ENCODE results near the gene PPM1J.

PPM1J gene

DNA sequence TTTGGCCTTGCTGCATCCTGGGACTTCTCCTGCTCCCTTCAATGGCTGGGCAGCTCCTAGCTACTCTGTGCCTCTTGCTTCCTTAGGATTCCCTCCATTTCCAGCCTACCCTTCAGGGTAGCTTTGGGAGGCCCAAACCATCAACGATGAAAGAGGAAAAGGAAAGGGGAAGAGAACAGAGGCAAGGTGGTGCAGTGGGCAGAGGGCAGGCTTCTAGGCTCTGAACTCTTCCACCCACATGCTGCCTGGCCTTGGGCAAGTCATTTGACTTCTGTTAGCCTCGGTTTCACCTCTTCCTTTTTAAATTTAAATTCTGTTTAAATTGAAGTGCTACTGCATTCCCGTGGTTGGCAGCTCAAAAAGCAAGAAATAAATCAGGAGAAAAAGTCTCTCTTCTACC, 5.7 kb upstream of the PPM1J start:
- DNase-seq, result no peak

DNA sequence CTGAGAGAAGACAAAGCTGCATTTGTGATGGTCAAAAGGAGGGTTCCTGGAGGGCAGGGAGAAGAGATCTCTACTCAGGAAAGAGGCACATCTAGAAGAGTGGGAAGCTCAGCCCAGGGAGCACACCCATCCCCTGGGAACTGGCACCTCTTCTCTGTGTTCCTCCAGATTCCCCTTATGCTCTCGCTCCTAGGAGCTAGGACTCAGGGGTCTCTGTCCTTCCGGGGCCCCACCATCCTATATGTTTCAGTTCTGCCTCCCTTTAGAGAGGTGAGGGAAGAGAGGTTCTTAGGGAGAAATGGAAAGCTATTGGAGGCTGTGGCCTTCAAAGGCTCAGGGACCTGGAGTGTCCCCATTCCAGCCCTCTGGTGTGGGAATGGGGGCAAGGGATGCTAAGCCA, 4.6 kb upstream of the PPM1J start:
- DNase-seq, result no peak

DNA sequence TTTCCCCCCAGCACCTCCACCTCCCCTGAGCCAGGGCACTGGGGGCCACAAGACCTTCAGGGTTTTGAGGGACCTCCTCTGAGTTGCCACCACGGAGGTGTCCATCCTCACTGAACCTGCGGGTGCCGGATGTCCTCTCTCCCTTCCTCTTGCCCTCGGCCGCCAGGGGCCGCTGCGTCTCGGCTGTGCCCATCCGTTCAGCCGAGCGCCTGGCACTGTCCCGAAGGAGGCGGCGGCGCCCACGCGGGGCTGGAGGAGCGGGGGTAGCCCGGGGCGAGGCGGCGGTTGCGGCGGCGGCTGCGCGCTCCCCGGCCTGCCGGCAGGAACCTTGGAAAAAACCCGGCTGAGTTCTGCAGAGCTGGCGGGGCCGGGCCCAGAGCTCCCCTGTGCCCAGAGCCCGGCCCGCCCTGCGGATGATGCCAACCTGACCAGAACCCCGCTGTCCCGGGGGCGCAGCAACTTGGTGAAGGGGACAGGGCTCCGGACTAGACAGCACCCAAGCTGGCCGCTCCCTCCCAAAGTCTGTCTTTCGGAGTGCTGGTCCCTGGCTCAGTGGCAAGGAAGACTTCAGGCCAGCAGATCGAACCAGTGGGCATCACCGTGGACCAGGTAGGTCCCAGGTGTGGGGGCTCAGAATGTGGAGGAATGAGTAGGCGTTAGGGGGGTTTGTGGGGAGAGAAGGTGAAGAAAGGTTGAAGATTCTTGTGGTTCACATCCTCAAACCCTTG, 3.7 kb upstream of the PPM1J start:
- peak; percentile 49 for DNase-seq

DNA sequence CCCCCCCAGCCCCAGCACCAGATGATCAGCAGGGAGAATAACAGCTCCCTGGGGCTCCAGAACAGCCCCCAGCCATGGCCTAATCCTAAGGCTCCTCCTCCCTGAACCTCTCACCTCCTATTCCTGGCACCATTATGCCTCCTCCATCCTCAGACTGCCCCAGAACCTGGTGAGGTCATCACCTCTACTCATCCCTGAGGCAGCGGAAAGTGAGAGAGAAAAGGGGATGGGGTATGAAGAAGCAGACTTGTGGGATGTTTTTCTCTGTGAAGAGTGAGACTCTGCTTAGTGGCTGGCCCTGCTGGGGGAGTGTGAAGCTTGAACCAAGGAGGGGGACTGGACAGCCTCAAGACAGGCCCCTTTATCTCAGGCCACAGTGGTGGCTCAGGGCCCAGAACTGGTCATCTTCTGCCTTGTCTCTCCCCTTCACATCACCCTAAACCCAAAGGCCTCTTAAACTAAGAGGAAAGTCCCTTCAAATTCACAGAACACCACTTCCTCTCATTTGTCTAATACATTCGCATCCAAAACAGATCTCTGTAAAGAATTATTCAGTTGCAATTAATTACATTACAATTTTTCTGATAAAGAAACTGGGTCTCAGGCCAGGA, 2.2 kb upstream of the PPM1J start:
- DNase-seq, result no peak

DNA sequence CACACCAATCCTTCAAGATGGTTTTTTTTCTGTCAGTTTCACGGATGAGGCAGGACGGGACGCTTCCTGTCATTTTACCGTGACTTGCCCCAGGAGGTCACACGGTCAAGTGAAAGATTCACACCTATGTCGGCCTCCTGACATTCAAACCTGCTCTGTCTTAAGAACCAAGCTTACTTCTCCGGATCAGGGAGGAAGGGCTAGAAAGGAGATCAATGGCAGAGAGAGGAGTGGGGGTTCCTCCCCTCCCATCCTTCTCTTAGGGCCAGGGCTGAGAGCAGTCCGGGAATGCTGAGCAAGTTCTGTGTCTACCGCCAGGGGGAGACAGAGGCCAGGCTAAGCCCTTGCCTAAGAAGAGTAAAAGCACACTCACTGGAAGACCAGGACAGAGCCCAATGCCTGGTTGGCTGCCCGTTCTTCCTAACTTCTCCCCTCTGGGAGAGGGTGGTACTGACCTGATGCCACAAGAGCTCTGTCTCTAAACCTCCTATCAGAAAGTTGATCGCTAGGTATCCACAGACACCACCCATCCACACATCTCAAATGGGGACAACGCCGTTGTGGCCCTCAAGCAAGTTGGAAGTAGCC, 1.1 kb upstream of the PPM1J start:
- peak; percentile 76 for DNase-seq

DNA sequence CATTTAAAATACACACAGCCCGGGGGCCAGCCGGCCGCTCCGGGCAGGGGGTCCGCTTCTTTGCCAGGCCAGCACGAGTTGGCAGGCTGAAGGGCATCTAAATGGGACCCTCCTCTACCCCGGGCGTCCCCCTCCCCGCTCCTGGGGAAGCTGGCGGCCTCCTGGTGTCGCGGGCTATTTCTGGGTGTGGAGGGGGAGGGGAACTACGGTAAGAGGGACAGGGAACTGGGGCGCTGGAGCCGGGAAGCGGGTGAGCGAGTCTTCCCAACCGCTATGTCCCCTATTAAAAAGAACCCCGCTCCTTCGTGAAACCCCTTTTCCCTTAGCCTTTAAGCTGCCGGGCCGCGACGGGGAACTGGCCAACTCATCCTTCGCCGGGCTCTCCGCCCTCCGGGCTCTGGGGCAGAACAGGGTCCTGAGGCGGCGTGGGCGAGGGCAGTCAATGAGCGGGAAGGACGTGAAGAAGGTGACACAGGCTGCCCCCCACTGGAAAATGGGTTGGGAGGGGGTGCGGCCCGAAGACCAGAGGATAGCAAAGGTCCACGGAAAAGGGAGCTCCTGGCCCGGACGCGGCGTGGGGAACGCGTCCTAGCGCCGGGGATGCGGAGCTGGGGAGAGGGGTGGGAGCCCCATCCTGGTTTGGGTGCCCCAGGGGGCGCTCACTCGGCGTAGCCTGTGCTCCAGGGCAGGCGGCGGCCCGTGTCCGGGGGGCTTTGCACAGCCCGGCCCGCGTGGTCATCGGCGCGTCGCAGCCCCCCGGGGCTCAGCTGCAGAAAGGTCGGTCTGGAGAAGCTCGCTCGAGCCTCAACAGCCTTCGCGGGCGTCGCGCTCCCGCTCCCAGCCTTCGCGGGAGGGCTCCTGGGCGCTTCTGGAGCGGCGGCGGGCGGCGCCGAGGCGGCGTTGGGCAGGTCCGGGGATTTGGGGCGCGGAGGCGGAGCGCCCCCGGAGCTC, 544 bp downstream of the PPM1J start:
- DNase-seq, result no peak

DNA sequence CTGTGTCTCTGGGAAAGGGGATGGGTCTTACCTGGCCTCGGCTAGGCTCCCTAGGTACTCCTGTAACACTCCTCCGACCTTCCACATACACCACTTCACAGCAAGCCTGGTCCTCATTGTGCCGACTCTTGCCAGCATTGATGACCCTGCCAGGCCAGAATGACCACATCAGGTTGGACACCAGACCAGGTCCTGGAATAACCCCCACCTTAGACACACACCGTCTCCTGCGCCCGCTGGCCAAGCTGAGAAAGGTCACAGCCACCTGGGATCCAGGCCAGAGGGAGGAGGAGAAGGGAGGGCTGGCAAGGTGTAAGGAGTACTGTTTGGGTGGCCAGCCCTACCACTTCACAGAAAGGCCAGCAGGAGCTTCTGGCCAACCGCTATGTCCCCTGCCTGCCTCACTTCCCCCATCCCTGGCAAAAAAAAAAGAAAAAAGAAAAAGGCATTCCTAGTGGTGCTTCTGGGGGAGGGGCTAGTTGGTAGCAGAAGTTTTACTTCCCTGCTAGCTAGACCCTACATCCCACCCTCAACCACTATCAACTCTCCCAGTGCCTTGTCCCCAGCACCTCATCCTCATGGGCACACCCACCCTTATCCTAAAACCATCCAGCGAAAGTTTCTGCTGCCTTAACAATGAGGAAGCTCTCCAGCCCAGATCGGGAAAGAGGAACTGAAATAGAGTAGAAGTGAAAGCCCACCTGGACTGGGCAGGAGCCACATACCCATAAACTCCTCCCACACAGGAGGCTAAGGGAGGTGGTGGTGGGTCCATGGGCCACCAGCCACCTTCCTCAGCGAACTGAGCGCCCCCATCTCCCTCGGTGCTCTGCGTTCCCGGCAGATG, 1.4 kb downstream of the PPM1J start:
- DNase-seq, result no peak

DNA sequence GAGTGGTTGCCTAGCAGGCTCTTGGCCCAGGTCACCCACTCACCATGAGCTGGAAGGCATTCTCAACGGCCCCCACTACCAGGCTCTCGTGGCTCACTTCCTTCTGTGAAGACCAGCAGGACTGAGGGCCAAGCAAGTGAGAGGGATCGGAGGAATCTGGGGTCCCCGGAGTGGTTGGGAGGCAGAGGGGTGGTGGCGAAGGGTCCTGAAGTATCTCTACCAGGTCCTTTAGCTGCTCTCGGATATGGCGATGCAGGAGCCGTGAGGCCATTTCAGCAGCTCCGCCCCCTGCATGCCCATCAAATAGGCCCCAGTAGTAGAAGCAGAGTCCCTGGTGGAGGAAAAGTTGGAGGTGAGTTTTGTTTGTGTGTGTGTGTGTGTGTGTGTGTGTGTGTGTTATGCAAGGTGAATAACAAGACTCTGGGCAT, 2.4 kb downstream of the PPM1J start:
- DNase-seq, result no peak

DNA sequence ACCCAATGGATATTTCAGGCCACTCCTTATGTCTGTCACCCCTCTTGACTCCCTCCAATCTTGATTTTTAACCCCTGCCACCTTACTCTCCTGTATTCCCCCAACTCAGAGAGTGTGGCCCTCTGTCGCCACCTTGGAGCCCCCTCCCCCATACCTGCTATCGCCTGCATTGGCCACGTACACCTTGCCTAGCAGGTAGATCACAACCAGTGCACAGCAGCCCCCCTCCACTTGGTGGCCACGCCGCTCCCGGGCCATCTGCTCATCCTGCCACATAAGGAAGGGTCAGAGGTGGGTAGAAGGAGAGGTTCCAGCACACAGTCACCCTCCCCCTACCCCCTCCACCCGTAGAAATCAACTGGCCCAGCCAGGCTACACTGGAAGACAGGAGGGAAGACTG, 2.9 kb downstream of the PPM1J start:
- DNase-seq, result no peak

DNA sequence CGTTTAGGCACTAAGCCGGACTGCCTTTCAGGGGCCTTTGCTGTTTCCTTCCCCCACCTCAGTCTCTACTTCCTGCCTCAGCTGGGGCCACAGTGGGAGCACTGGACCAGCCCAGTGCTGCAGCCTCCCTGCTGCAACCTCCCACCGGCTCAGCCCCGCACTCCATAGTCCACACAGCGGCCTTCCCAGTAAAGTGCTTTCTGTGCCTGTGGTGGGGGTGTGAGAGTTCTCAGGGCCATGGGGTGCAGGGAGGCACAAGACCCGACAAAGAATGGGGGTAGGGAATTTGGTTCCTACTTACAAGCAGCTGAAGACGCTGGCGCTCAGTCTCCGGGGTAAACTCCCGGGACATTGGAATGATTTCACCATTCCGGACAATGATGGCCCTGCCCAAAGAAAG, 3.5 kb downstream of the PPM1J start:
- DNase-seq, result no peak

DNA sequence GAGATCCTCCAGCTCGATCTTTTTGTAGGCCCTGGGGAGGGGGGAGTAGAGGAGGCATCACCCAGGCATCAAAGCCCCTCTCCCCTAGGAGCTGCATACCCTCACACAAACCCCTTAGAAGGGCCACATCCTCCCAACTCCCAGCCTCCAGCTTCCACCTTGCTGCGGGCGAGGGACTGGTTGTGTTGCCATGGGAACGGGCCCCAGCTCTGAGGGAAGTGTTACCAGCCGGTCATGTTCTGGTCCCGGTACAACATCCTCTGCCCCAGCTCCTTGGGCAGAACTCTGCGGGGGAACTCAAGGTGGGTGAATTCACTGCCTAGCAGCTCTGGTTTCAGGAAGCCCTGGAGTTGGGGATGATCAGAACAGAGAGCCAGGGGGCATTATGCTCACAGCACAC, 4.1 kb downstream of the PPM1J start:
- DNase-seq, result no peak

DNA sequence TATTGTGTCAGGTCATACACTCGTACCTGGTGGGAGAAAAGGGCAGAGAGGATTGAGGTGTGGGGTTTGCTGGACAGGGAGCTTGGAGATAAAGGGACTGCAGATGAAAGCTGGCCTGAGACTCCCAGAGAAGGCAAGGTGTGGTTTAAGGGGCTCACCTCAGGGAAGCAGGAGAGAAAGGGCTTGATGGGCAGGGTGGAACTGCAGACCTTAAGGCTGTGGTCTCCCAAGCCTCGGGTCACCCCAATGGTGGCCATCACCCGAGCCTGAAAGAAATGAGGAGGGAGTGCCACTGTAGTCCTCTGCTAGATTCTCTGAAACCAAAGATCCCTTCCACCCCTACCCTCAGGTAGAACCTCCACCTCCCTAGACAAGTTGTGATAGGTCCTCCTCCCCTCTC, 4.5 kb downstream of the PPM1J start:
- DNase-seq, result no peak

DNA sequence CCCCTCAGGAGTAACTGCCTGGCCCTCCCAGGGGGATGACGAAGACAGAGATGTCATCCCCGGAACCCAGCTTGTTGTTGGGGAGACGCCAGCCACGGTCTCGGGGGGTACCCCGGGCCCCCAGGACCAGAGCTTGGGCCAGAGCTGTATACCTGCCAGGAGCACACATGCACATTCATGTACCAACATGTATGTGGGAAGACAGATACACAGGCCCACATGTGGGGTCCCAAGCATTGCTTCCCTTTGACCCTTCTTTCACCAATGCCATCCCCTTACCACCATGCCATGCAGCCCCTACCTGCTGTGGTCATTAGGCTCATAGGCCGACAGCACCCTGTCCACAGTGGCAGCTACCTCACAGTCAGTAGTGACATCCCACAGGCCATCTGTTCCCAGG, 5.0 kb downstream of the PPM1J start:
- DNase-seq, result no peak

DNA sequence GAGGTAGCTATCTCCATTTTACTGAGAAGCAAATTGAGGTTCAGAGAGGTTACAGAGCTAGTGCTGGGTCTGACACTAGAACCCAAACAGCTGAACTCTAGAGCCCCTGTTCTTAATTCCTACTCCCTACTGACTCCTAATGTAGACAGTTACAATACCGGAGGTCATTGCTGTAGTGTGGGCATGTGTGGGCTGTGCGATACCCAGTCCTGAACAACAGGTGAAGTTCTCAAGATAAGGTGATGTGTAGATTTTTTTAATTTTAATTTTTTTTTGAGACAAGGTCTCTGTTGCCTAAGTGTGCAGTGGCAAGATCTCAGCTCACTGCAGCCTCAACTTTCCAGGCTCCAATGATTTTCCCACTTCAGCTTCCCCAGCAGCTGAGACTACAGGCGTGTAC, 6.6 kb downstream of the PPM1J start:
- DNase-seq, result no peak

DNA sequence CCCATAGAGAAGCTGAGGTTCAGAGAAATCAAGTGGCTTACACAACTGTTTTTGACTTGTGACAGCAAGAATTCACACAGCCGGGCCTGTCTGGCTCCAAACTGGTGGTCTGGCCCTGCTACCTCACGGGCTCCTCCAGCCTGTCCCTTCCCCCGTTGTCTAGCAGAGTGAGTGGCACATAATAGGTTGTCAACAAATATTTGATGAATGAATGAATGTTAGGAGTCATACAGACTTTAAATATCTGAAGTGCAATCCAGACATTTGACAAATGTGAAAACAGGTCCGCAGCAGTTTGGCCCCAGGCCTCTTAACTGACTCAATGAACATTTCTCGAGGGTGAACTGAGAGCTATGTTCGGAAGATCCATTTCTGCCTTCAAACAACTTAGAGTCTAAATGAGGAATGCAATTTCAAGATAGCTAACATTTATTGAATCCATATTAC, 7.1 kb downstream of the PPM1J start:
- DNase-seq, result no peak

DNA sequence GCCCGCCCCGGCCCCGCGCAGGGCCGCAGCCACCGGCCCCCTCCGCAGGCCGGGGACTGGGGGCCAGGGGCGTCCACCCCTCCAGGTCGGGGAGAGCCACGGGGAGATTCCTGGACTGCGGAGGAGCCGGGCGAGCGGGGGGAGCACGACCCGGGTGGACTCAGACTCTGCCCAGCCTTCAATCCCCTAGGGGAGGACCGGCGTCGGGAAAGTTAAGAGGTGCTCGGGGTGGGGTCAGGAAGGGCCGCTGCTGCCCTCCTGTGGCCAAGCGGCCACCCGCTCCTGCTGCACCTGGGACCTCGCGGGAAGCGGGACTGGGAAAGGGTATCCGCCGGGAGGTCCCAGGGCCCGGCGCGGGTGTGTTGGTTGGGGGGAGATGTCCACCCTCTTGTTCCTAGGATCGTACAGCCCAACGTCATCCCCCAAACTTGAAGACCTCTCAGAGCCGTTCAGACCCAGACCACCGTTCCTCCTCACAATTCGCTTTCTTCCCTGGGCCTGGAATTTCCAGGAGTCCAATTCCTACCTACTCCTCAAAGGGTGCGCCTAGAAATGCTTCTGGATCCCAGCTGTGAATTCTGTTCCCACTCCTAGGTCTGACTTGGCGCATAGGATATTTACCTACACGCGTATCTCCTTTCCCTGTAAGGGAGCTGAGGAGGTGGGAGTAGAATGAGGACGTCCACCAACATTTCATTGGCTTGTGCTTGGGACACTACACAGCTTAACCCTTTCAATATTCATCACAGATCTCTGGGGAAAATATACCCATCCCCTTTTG, 7.7 kb downstream of the PPM1J start:
- peak; percentile 64 for DNase-seq

DNA sequence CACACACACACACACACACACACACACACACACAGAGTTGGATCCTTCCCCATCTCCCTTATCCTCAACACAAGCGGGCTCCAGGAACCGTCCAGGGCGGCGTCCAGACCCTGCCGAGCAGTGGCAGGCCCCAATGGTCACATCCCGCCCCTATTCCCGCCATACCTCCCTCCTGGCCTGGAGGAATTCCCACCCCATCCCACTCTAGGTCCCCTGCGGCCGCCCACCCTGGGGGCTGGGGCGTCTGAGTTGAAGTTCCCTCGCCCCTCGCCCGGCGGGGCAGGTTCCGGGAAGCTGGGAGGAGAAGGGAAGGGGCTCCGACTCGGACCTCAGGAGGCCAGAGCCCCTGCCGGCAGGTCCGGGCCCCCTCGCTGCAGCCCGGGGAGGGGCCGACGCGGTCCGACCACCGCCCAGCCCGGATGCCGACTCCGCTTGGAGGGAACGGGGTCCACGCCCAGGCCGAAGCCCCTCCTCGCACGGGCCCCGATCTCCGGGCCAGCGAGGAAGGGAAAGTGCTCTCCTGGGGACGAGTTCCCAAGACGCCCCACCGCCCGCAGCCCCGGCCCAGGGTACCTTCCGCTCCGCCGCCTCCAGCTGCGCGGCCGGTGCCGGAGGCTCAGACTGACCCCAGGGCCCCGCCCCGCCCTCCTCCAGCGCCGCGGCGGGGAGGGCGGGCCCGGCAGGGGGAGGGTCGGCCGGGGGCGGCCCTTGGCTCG, 8.5 kb downstream of the PPM1J start, which contains the start of gene RHOC:
Gene RHOC, minus strand, starts transcription at position 623 of the 716 bp plus-strand sequence. CDS start 3,328 bp downstream, outside the sequence.
- no peak for DNase-seq

DNA sequence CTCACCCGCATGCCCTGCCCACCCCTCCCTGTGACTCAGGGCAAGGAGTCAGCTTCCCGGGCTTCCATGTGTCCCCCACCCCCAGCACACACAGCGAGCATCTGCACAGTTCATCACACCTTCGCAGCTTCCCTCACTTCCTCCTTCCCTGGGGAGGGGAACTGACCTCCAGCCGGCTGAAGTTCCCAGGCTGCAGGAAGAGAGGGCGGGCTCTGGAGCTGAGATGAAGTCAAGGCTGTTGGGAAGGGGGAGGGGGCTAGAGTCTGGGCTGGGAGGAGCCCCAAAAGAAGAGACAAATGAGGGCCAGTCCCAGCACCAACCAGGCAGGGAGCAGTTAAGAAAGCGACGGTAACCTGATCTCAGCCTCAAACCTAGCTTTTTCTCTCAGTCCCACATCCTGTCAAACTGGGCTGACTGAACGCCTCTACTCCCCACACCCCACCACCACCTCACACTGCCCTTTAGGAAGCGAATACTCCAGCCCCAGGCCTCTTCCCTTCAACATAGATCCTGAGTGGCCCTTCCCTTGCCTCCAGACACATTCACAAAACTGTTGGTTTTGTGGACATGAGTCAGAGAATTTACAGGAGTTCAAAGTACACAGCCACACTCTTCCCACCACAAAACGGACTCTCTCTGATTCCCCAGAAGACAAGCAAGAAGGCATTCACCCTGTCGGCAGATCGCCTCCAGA, 10.1 kb downstream of the PPM1J start:
- no peak for DNase-seq

DNA sequence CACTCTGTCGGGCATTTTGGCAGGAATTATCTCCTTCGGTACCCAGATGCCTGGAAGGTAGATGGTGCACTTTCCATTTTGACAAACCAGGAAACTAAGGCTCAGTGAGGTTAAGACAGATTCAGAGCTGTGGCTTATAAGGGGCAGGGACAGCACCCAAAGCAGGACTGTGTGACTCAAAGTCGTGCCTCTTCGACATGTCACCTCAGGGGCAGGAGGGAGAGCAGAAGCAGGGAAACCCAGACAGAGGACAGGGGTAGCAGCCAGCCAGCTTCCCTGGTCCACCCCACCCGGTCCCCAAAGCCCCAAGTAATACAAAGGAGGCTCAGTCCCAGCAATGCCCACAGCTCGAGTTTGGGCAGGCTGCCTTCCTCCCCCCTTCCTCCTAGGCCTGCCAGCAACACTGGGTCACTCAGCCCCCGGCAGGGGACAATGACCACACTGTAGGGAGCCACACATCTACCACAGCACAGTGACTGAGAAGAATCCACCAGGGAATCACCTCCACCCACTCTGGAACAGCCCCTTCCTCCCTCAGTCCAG, 10.7 kb downstream of the PPM1J start:
- no peak for DNase-seq

DNA sequence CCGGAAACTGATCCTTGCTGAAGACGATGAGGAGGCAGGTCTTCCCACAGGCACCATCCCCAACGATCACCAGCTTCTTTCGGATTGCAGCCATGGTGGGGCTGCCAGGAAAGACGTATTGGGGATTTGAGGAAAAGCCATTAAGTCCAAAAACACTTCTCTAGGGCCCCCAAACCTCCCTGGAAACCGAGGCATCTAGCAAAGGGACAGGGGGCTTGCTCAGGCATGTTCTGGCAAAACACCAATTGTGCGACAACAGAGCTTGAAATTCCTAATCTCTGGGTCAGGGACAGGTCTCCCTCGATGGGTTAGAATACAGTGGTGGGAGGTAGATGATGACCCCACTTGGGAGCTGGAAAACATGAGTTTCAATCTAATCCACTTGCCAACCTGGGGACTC, 11.4 kb downstream of the PPM1J start:
- DNase-seq, result no peak
